ENCODE measurements around the gene TPD52L1. TPM values are rescaled to one million over a fixed set of nuclear protein-coding genes. Genes with fewer than 3 reads are reported as not detected.

TPD52L1 gene
- total and polyA plus RNA-seq, 2 of the 13 experiments (the other 11 are each of a cell fraction or from before 2014, with no cell fraction given), result 0.49 to 0.53 TPM

GRCh38 chr6:125153391-125154117 is at the start of gene TPD52L1 (continued):
- TF ChIP-seq HES4 (CRISPR knock-in tag; IDR thresholded peaks at IDR 0.05; ENCODE audit: borderline replicate concordance), result 0 out of 2 replicates have a peak, but pooled peaks have one; percentile 18
- TF ChIP-seq, protein P1, sequence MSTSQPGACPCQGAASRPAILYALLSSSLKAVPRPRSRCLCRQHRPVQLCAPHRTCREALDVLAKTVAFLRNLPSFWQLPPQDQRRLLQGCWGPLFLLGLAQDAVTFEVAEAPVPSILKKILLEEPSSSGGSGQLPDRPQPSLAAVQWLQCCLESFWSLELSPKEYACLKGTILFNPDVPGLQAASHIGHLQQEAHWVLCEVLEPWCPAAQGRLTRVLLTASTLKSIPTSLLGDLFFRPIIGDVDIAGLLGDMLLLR (CRISPR knock-in tag; IDR thresholded peaks at IDR 0.05), result 0 out of 2 replicates have a peak, but pooled peaks have one; percentile 33
- peak; percentile 42; the same call in 1 of the 2 replicates for TF ChIP-seq HIVEP1 (CRISPR knock-in tag; IDR thresholded peaks at IDR 0.05)
- TF ChIP-seq TFDP1 (CRISPR knock-in tag; IDR thresholded peaks at IDR 0.05; ENCODE audit: borderline replicate concordance), result peak; percentile 34; the same call in 1 of the 2 replicates
- TF ChIP-seq, protein P2, sequence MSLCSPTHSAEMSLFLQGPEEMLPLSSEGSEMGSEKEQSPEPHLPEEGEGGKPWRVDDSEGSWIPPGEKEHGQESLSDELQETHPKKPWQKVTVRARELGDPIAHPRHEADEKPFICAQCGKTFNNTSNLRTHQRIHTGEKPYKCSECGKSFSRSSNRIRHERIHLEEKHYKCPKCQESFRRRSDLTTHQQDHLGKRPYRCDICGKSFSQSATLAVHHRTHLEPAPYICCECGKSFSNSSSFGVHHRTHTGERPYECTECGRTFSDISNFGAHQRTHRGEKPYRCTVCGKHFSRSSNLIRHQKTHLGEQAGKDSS (CRISPR knock-in tag; IDR thresholded peaks at IDR 0.05; ENCODE audit: borderline replicate concordance, low read depth), result 0 out of 2 replicates have a peak, but pooled peaks have one; percentile 43
- TF ChIP-seq RNF2 (conservative IDR thresholded peaks at IDR 0.05; ENCODE audit: low read depth), result peak; percentile 49; the same call in 1 of the 2 replicates
- TF ChIP-seq, protein P3, sequence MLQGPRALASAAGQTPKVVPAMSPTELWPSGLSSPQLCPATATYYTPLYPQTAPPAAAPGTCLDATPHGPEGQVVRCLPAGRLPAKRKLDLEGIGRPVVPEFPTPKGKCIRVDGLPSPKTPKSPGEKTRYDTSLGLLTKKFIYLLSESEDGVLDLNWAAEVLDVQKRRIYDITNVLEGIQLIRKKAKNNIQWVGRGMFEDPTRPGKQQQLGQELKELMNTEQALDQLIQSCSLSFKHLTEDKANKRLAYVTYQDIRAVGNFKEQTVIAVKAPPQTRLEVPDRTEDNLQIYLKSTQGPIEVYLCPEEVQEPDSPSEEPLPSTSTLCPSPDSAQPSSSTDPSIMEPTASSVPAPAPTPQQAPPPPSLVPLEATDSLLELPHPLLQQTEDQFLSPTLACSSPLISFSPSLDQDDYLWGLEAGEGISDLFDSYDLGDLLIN (CRISPR knock-in tag; IDR thresholded peaks at IDR 0.05; ENCODE audit: borderline replicate concordance), result no peak
- TF ChIP-seq YEATS4 (CRISPR knock-in tag; IDR thresholded peaks at IDR 0.05; ENCODE audit: borderline replicate concordance), result no peak
- no peak for TF ChIP-seq ZNF75D (CRISPR knock-in tag; IDR thresholded peaks at IDR 0.05; ENCODE audit: borderline replicate concordance)
- no peak for TF ChIP-seq POLR2G (IDR thresholded peaks at IDR 0.05; ENCODE audit: low read depth, low read length)
- TF ChIP-seq TBX2 (CRISPR knock-in tag; IDR thresholded peaks at IDR 0.05; ENCODE audit: borderline replicate concordance), result peak; percentile 71; the same call in 1 of the 2 replicates
- no peak for TF ChIP-seq SSRP1 (CRISPR knock-in tag; IDR thresholded peaks at IDR 0.05)
- TF ChIP-seq, protein P4, sequence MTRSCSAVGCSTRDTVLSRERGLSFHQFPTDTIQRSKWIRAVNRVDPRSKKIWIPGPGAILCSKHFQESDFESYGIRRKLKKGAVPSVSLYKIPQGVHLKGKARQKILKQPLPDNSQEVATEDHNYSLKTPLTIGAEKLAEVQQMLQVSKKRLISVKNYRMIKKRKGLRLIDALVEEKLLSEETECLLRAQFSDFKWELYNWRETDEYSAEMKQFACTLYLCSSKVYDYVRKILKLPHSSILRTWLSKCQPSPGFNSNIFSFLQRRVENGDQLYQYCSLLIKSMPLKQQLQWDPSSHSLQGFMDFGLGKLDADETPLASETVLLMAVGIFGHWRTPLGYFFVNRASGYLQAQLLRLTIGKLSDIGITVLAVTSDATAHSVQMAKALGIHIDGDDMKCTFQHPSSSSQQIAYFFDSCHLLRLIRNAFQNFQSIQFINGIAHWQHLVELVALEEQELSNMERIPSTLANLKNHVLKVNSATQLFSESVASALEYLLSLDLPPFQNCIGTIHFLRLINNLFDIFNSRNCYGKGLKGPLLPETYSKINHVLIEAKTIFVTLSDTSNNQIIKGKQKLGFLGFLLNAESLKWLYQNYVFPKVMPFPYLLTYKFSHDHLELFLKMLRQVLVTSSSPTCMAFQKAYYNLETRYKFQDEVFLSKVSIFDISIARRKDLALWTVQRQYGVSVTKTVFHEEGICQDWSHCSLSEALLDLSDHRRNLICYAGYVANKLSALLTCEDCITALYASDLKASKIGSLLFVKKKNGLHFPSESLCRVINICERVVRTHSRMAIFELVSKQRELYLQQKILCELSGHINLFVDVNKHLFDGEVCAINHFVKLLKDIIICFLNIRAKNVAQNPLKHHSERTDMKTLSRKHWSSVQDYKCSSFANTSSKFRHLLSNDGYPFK (CRISPR knock-in tag; IDR thresholded peaks at IDR 0.05; ENCODE audit: borderline replicate concordance), result peak; percentile 49; the same call in 1 of the 2 replicates
- TF ChIP-seq GLMP (CRISPR knock-in tag; IDR thresholded peaks at IDR 0.05; ENCODE audit: borderline replicate concordance), result no peak
- peak; percentile 39; the same call in 1 of the 2 replicates for TF ChIP-seq HOXA3 (CRISPR knock-in tag; IDR thresholded peaks at IDR 0.05)
- TF ChIP-seq HDAC2 (CRISPR knock-in tag; IDR thresholded peaks at IDR 0.05), result peak; percentile 29; the same call in 1 of the 2 replicates
- 0 out of 2 replicates have a peak, but pooled peaks have one; percentile 30 for TF ChIP-seq ZFP36L1 (CRISPR knock-in tag; IDR thresholded peaks at IDR 0.05)
- peak; percentile 80; the same call in 1 of the 2 replicates for TF ChIP-seq FOXC1 (CRISPR knock-in tag; IDR thresholded peaks at IDR 0.05; ENCODE audit: borderline replicate concordance)
